A549 (cell line): ENCODE measurements around the gene ZBTB20. TPM values are rescaled to one million over a fixed set of nuclear protein-coding genes. Genes with fewer than 3 reads are reported as not detected.

Experiments
- ATAC-seq, 2 experiments: fragments of 200-7000 bp in 1 of 2; fragments of >200 bp in 1 of 2; cut with Nextera tagmentation in 1 of 2; cut with Tn5 transposase in 1 of 2; 3 replicates each; pipeline versions ENCODE4 v1.8.0 to v1.9.1; 2018 to 2020; ENCODE audit warnings: mild to moderate bottlenecking in 1 of 2, moderate library complexity in 1 of 2
- CTCF ChIA-PET: fragments of 300-600 bp; sonication (Branson Sonifier 250); formaldehyde crosslinking; extraction: SDS; loops from one replicate; lab custom pipeline; 2021; ENCODE audit warnings: antibody characterized with exemption, inconsistent platforms; lab: Yijun Ruan, JAX
- POLR2A ChIA-PET: fragments of 350-600 bp; formaldehyde crosslinking; extraction: SDS; loops from one replicate; lab custom pipeline; 2021; ENCODE audit warnings: antibody characterized with exemption, inconsistent platforms; lab: Yijun Ruan, JAX
- DNase-seq, 2 experiments: peaks; one replicate each; pipeline versions ENCODE4 v3.0.0 to v3.0.0-alpha.2; 2011 to 2016; ENCODE audit warnings: low read depth in 1 of 2, low spot score in 1 of 2
- FAIRE-seq: peaks from 2 replicates; lab custom pipeline; 2011; peaks lifted over from hg19 to GRCh38; lab: Jason Lieb, UNC
- H3K27ac ChIP-seq, 2 experiments: fragments of >200 bp; sonication (Bioruptor Twin); formaldehyde crosslinking; 3 replicates each; pipeline ENCODE4 v1.5.1; 2016 to 2017
- H3K4me1 ChIP-seq: fragments of >200 bp; sonication (Bioruptor Twin); formaldehyde crosslinking; 3 replicates; pipeline ENCODE4 v1.6.1; 2016
- H3K4me2 ChIP-seq: fragments of >200 bp; sonication (Bioruptor Twin); formaldehyde crosslinking; 3 replicates; pipeline ENCODE4 v1.6.1; 2016
- H3K4me3 ChIP-seq: fragments of >200 bp; sonication (Bioruptor Twin); formaldehyde crosslinking; 3 replicates; pipeline ENCODE4 v1.5.1; 2016
- H3K9me3 ChIP-seq: fragments of >200 bp; sonication (Bioruptor Twin); formaldehyde crosslinking; 3 replicates; pipeline ENCODE4 v1.6.1; 2016
- CBX8 ChIP-seq: fragments of 200-600 bp; sonication (generic); IDR thresholded peaks from 2 replicates; pipeline ENCODE4 v1.6.1; 2016
- CHD2 ChIP-seq: fragments of 150-350 bp; IDR thresholded peaks from 2 replicates; pipeline ENCODE4 v1.6.1; 2014; ENCODE audit warnings: low read length; ENCODE audit not compliant: partially characterized antibody
- EP300 ChIP-seq, 2 experiments: fragments of >200 bp; sonication (Bioruptor Twin); formaldehyde crosslinking; IDR thresholded peaks; 2 replicates in 1 of 2; 3 replicates in 1 of 2; pipeline ENCODE4 v1.6.1; 2016 to 2017
- ESRRA ChIP-seq: fragments of 150-350 bp; IDR thresholded peaks from 2 replicates; pipeline ENCODE4 v1.6.1; 2014; ENCODE audit warnings: mild to moderate bottlenecking, low read length, borderline replicate concordance
- FOSB ChIP-seq: fragments of 250-450 bp; sonication (Bioruptor Pico); IDR thresholded peaks from 2 replicates; pipeline ENCODE4 v1.5.0; 2020; ENCODE audit warnings: mild to moderate bottlenecking, moderate library complexity
- HEYL ChIP-seq: fragments of 250-450 bp; sonication (Bioruptor Pico); IDR thresholded peaks from 2 replicates; pipeline ENCODE4 v1.8.0; 2021; ENCODE audit warnings: mild to moderate bottlenecking, moderate library complexity
- HOXA7 ChIP-seq: fragments of 250-450 bp; sonication (Bioruptor Pico); IDR thresholded peaks from 2 replicates; pipeline ENCODE4 v1.5.0; 2020; ENCODE audit warnings: mild to moderate bottlenecking, moderate library complexity
- JUN ChIP-seq, 2 experiments: fragments of >200 bp; sonication (Bioruptor Twin); formaldehyde crosslinking; IDR thresholded peaks; 2 replicates in 1 of 2; 3 replicates in 1 of 2; pipeline ENCODE4 v1.6.1; 2016 to 2017
- MAFK ChIP-seq: fragments of 450-650 bp; IDR thresholded peaks from 2 replicates; pipeline ENCODE4 v1.6.1; 2014; ENCODE audit not compliant: partially characterized antibody
- MAZ ChIP-seq: fragments of 150-350 bp; IDR thresholded peaks from 2 replicates; pipeline ENCODE4 v1.6.1; 2014; ENCODE audit warnings: antibody characterized with exemption, low read depth, low read length, borderline replicate concordance
- NFE2L2 ChIP-seq: fragments of 150-350 bp; conservative IDR thresholded peaks from 2 replicates; pipeline ENCODE4 v1.6.1; 2014; ENCODE audit warnings: low read length
- RAD21 ChIP-seq, 2 experiments: fragments of >200 bp in 1 of 2; sonication (Bioruptor Twin) in 1 of 2; formaldehyde crosslinking in 1 of 2; IDR thresholded peaks in 1 of 2; conservative IDR thresholded peaks in 1 of 2; 2 replicates in 1 of 2; 3 replicates in 1 of 2; pipeline ENCODE4 v1.6.1; 2012 to 2018; ENCODE audit warnings: inconsistent platforms in 1 of 2
- RCOR1 ChIP-seq: fragments of 150-350 bp; IDR thresholded peaks from 2 replicates; pipeline ENCODE4 v1.6.1; 2014; ENCODE audit warnings: antibody characterized with exemption, low read length, low read depth
- RFX5 ChIP-seq: fragments of 450-650 bp; IDR thresholded peaks from 2 replicates; pipeline ENCODE4 v1.7.1; 2014; ENCODE audit warnings: antibody characterized with exemption, mild to moderate bottlenecking, moderate library complexity
- SREBF2 ChIP-seq: fragments of 450-650 bp; IDR thresholded peaks from 2 replicates; pipeline ENCODE4 v1.6.1; 2014; ENCODE audit warnings: mild to moderate bottlenecking, moderate library complexity
- ZC3H11A ChIP-seq: fragments of 450-650 bp; IDR thresholded peaks from 2 replicates; pipeline ENCODE4 v1.6.1; 2014; ENCODE audit warnings: antibody characterized with exemption, mild to moderate bottlenecking
- ZNF302 ChIP-seq: fragments of 250-450 bp; sonication (Bioruptor Pico); IDR thresholded peaks from 2 replicates; pipeline ENCODE4 v1.9.0; 2021; ENCODE audit warnings: inconsistent platforms, mild to moderate bottlenecking, moderate library complexity
- ZSCAN20 ChIP-seq: fragments of 250-450 bp; sonication (Bioruptor Pico); IDR thresholded peaks from 2 replicates; pipeline ENCODE4 v1.8.0; 2022; ENCODE audit warnings: mild to moderate bottlenecking, moderate library complexity
- WGBS: methylation state at CpG from one replicate; pipeline ENCODE4 v1.1.6; 2017; ENCODE audit errors: missing lambda C conversion rate; 5-methylcytosine and 5-hydroxymethylcytosine counted together
- polyA plus RNA-seq, 4 experiments: library from polyadenylated mRNA; depleted of rRNA in 3 of 4; stranded (reverse); fragments of >200 nt; fragmentation: RNase III in 1 of 4; extraction: RNeasy Plus Mini Kit Qiagen cat#74134 plus additional on column Dnase treatment in 1 of 4; gene quantifications; 2 replicates in 3 of 4; 3 replicates in 1 of 4; pipeline ENCODE4 v1.2.3, GENCODE V29; 2011 to 2017
- TF ChIP-seq, protein P1 (sequence below): IDR thresholded peaks from 2 replicates; pipeline ENCODE4 v1.6.1; 2012; ENCODE audit warnings: low read depth, borderline replicate concordance
- TF ChIP-seq, protein P2 (sequence below): IDR thresholded peaks from 2 replicates; pipeline ENCODE4 v1.6.1; 2012
- TF ChIP-seq, protein P3 (sequence below): fragments of 200-600 bp; sonication (generic); IDR thresholded peaks from 2 replicates; pipeline ENCODE4 v1.6.1; 2016; ENCODE audit warnings: antibody characterized with exemption, mild to moderate bottlenecking, moderate library complexity
- TF ChIP-seq, protein P4 (sequence below): fragments of 250-450 bp; sonication (Bioruptor Pico); IDR thresholded peaks from 2 replicates; pipeline ENCODE4 v1.5.0; 2021; ENCODE audit warnings: mild to moderate bottlenecking, moderate library complexity, borderline replicate concordance
- TF ChIP-seq, protein P5 (sequence below): fragments of >200 bp; sonication (Bioruptor Twin); formaldehyde crosslinking; IDR thresholded peaks from 3 replicates; pipeline ENCODE4 v1.5.1; 2016
- TF ChIP-seq, protein P6 (sequence below): fragments of 150-350 bp; IDR thresholded peaks from 2 replicates; pipeline ENCODE4 v1.6.1; 2014; ENCODE audit warnings: low read depth, mild to moderate bottlenecking, low read length

Gene ZBTB20
- polyA plus RNA-seq, 2 of the 4 experiments (the other 2 are of a cell fraction): 0.85 to 5.0 TPM

DNA sequence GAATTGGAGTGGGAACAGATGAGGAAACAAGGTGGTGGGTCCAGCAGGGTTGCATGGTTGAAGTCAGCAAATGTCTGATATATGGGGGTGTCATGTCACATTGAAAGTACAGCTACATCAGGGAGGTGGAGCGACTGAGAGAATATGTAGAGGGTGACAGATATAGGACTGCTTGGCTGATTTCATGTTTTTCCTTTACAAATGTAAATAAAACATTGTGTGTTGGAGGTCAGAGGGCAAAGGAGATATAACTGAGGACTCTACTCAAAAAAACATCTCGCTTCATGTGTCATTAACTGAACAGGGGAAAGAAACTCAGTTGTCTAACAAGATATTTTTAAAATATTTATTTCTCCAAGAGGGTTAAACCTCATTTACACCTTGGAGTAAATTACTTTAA, 675.6 kb downstream of the ZBTB20 start (continued):
- TF ChIP-seq, protein P1, sequence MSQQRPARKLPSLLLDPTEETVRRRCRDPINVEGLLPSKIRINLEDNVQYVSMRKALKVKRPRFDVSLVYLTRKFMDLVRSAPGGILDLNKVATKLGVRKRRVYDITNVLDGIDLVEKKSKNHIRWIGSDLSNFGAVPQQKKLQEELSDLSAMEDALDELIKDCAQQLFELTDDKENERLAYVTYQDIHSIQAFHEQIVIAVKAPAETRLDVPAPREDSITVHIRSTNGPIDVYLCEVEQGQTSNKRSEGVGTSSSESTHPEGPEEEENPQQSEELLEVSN: no peak
- TF ChIP-seq CHD2: no peak
- no peak for TF ChIP-seq FOSB (CRISPR knock-in tag)

DNA sequence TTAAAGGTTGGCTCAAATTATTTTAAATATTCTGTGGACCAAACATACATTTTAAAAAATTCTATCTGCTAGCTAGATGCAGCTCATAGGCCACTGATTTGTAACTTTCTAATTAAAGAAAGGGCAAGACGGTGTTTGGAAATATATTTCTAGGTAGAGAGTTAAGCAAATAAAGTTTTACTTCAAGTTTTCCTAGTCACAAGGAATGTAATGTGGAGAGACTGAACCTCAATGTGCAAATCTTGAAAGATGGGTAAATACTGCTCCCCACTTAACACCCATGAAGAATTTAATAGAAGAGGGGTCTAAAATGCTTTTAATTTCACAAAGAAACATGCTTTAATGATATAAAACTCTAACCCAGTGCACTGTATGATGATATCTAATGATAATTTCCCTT, 678.0 kb downstream of the ZBTB20 start:
- CTCF ChIA-PET: no interaction called here
- FAIRE-seq: no peak
- POLR2A ChIA-PET: no interaction called here
- H3K4me3 ChIP-seq: no peak overlapping the region
- WGBS: 88% methylated on average over 1 of the region's 1 CpG
- TF ChIP-seq, protein P2, sequence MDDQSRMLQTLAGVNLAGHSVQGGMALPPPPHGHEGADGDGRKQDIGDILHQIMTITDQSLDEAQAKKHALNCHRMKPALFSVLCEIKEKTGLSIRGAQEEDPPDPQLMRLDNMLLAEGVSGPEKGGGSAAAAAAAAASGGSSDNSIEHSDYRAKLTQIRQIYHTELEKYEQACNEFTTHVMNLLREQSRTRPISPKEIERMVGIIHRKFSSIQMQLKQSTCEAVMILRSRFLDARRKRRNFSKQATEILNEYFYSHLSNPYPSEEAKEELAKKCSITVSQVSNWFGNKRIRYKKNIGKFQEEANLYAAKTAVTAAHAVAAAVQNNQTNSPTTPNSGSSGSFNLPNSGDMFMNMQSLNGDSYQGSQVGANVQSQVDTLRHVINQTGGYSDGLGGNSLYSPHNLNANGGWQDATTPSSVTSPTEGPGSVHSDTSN: no peak
- TF ChIP-seq ESRRA (no peak), NFE2L2 (no peak)
- no peak for DNase-seq
- no peaks in the 10 kb centered on the region for H3K4me1 ChIP-seq
- ATAC-seq: no peak
- no peak overlapping the region for H3K27ac ChIP-seq
- no peaks in the 10 kb centered on the region for H3K9me3 ChIP-seq
- no peak overlapping the region for H3K4me2 ChIP-seq

DNA sequence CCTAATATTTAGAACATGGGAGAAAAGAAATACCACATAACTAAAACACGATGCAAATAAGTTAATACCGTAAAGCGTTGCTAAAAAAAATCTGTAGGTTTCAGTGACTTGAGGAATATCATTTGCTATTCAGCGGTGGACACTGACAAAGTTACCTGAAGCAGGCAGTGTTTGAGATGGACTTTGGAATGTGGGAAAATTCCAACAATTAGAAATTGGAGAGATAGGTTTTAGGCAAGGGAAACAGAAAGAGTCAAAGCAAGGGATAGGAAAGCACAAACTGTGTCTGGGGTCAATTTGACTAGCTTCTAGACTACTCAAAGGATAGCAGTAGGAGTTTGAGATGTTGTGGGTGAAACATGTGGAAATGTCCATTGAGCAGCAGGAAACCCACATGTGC, 680.3 kb downstream of the ZBTB20 start:
- TF ChIP-seq RFX5 (no peak), MAZ (no peak), ZNF302 (CRISPR knock-in tag) (no peak), CBX8 (no peak), JUN (IDR thresholded peaks at IDR 0.05) (no peak), ZSCAN20 (CRISPR knock-in tag) (no peak), MAFK (no peak), ZC3H11A (no peak), EP300 (IDR thresholded peaks at IDR 0.05) (no peak), RCOR1 (no peak), HEYL (CRISPR knock-in tag) (no peak), RAD21 (conservative IDR thresholded peaks at IDR 0.05 in 1 of 2, IDR thresholded peaks at IDR 0.05 in 1 of 2) (no peak), HOXA7 (CRISPR knock-in tag) (no peak), SREBF2 (no peak)
- TF ChIP-seq, protein P3, sequence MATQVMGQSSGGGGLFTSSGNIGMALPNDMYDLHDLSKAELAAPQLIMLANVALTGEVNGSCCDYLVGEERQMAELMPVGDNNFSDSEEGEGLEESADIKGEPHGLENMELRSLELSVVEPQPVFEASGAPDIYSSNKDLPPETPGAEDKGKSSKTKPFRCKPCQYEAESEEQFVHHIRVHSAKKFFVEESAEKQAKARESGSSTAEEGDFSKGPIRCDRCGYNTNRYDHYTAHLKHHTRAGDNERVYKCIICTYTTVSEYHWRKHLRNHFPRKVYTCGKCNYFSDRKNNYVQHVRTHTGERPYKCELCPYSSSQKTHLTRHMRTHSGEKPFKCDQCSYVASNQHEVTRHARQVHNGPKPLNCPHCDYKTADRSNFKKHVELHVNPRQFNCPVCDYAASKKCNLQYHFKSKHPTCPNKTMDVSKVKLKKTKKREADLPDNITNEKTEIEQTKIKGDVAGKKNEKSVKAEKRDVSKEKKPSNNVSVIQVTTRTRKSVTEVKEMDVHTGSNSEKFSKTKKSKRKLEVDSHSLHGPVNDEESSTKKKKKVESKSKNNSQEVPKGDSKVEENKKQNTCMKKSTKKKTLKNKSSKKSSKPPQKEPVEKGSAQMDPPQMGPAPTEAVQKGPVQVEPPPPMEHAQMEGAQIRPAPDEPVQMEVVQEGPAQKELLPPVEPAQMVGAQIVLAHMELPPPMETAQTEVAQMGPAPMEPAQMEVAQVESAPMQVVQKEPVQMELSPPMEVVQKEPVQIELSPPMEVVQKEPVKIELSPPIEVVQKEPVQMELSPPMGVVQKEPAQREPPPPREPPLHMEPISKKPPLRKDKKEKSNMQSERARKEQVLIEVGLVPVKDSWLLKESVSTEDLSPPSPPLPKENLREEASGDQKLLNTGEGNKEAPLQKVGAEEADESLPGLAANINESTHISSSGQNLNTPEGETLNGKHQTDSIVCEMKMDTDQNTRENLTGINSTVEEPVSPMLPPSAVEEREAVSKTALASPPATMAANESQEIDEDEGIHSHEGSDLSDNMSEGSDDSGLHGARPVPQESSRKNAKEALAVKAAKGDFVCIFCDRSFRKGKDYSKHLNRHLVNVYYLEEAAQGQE: no peak
- TF ChIP-seq, protein P4, sequence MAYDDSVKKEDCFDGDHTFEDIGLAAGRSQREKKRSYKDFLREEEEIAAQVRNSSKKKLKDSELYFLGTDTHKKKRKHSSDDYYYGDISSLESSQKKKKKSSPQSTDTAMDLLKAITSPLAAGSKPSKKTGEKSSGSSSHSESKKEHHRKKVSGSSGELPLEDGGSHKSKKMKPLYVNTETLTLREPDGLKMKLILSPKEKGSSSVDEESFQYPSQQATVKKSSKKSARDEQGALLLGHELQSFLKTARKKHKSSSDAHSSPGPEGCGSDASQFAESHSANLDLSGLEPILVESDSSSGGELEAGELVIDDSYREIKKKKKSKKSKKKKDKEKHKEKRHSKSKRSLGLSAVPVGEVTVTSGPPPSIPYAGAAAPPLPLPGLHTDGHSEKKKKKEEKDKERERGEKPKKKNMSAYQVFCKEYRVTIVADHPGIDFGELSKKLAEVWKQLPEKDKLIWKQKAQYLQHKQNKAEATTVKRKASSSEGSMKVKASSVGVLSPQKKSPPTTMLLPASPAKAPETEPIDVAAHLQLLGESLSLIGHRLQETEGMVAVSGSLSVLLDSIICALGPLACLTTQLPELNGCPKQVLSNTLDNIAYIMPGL (CRISPR knock-in tag): no peak
- TF ChIP-seq, protein P5, sequence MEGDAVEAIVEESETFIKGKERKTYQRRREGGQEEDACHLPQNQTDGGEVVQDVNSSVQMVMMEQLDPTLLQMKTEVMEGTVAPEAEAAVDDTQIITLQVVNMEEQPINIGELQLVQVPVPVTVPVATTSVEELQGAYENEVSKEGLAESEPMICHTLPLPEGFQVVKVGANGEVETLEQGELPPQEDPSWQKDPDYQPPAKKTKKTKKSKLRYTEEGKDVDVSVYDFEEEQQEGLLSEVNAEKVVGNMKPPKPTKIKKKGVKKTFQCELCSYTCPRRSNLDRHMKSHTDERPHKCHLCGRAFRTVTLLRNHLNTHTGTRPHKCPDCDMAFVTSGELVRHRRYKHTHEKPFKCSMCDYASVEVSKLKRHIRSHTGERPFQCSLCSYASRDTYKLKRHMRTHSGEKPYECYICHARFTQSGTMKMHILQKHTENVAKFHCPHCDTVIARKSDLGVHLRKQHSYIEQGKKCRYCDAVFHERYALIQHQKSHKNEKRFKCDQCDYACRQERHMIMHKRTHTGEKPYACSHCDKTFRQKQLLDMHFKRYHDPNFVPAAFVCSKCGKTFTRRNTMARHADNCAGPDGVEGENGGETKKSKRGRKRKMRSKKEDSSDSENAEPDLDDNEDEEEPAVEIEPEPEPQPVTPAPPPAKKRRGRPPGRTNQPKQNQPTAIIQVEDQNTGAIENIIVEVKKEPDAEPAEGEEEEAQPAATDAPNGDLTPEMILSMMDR: no peak
- TF ChIP-seq, protein P6, sequence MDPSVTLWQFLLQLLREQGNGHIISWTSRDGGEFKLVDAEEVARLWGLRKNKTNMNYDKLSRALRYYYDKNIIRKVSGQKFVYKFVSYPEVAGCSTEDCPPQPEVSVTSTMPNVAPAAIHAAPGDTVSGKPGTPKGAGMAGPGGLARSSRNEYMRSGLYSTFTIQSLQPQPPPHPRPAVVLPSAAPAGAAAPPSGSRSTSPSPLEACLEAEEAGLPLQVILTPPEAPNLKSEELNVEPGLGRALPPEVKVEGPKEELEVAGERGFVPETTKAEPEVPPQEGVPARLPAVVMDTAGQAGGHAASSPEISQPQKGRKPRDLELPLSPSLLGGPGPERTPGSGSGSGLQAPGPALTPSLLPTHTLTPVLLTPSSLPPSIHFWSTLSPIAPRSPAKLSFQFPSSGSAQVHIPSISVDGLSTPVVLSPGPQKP: no peak
- Histone ChIP-seq H3K4me2 (no peak overlapping the region), H3K4me3 (no peak overlapping the region), H3K4me1 (no peaks in the 10 kb centered on the region), H3K9me3 (no peaks in the 10 kb centered on the region), H3K27ac (no peak overlapping the region)
- 94% methylated on average over 4 of the region's 4 CpGs for WGBS
- CTCF ChIA-PET: interaction anchor here (1.4 kb wide), 1 partner anchor 48 kb away, joined by 4 read pairs; no protein-coding TSS in a partner anchor
- FAIRE-seq (no peak), DNase-seq (no peak), ATAC-seq (no peak)
- POLR2A ChIA-PET: no interaction called here
